Sigmoid colon (tissue), 4 donors: ENCODE results near the gene STK33.

Source experiments
- CTCF ChIP-seq, 4 experiments: fragments of 450-650 bp in 3 of 4; fragments of 200-600 bp in 1 of 4; IDR thresholded peaks; one replicate each; pipeline ENCODE4 v1.5.1; 2016 to 2019; ENCODE audit warnings: antibody characterized with exemption in 4 of 4, mild to moderate bottlenecking in 3 of 4, moderate library complexity in 2 of 4
- POLR2A ChIP-seq, 2 donors: fragments of 450-650 bp; IDR thresholded peaks; one replicate each; pipeline ENCODE4 v1.6.1; 2016; ENCODE audit warnings: antibody characterized with exemption in 2 of 2, mild to moderate bottlenecking in 2 of 2, moderate library complexity in 2 of 2
- POLR2AphosphoS5 ChIP-seq, 4 donors: sonication (generic); formaldehyde crosslinking; IDR thresholded peaks; one replicate each; pipeline ENCODE4 v1.6.1; 2017; ENCODE audit warnings: antibody characterized with exemption in 4 of 4

- TF ChIP-seq POLR2A (IDR thresholded peaks at IDR 0.05) (no peak), CTCF (IDR thresholded peaks at IDR 0.05) (no peak), POLR2AphosphoS5 (IDR thresholded peaks at IDR 0.05) (no peak)
Measured at GRCh38 chr11:8598506-8598905, 4.5 kb upstream of the STK33 start.
